HG03432 (cell line): ENCODE measurements around the gene NIT2.

Source experiments
- ATAC-seq: cut with Tn5 transposase; IDR thresholded peaks from one replicate; pipeline ENCODE4 v1.9.1; 2021; ENCODE audit warnings: mild to moderate bottlenecking, moderate library complexity; ENCODE audit not compliant: unreplicated experiment

The NIT2 gene

GRCh38 chr3:100395679-100396431, 61.3 kb downstream of the NIT2 start:
- no peak for ATAC-seq

- ATAC-seq = no peak
These were observed 62.4 kb downstream of the NIT2 start for GRCh38 chr3:100396967-100397366.

DNA sequence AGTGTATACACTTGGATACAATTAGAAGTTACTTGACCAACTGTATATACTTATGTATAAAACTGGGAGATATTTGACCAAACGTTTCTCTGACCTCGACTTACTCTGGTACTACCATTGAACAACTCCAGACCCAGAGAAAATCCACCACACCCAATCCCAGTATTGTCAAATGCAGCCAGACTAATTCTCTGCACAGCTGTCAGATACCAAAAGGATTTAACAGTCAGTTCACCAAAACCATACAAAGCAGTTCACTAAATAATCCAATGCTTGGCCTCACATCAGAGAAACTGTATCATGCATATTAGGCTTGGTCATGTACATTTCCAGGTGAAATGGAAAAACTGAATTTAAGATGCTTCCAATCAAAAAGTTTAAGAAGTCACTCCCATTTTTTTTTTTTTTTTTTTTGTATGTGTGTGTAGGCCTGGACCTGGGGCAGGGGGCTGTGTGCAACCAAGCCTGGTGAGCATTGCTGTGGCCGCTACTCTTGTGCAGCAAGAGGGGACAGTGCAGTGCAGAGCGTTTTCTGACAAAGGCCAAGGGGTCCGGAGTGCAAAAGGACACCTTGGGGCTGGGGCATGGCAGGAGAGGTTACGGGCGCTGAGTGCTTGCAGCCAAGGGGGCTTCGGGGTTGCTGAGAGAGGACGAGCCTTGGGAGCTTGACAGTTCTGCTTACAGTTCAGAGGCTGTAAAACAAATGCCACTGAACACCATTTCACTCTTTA, 64.9 kb downstream of the NIT2 start:
- no peak for ATAC-seq

GRCh38 chr3:100400419-100400779, 65.8 kb downstream of the NIT2 start:
- ATAC-seq = peak; percentile 13

- ATAC-seq = peak; percentile 93
These were observed 66.5 kb downstream of the NIT2 start, which contains the start of the genes LNP1 and TOMM70 for GRCh38 chr3:100400780-100401673. TSS of gene LNP1 (plus strand) at chr3:100401539. CDS start at chr3:100429730, 28,191 bp downstream. TSS of gene TOMM70 (minus strand) at chr3:100401089. CDS start at chr3:100400949, 140 bp downstream.

DNA sequence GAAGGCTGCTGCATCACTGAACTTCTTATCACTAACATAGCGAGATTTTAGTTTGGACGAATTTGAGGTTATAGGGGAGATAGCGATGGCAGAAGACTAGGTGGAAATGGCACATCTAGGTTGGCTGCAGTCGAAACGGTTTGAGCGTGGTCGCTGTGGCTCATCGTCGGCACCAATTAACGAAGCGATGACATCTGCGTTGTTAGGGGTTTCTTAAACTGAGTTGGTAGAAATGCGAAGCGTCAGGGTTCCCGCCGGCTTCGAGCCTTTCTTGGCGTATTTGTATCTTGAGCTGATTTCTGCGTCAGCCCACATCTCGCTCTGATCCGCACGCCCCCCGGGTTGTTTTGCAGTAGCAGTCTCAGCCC, 67.1 kb downstream of the NIT2 start:
- peak; percentile 15 for ATAC-seq

- ATAC-seq = no peak
These were observed 67.7 kb downstream of the NIT2 start for GRCh38 chr3:100402256-100402655.

- no peak for ATAC-seq
These were observed 68.3 kb downstream of the NIT2 start for GRCh38 chr3:100402891-100403290.

- ATAC-seq = no peak
These were observed 69.0 kb downstream of the NIT2 start for GRCh38 chr3:100403362-100404249.

- ATAC-seq = no peak
These were observed 69.6 kb downstream of the NIT2 start for GRCh38 chr3:100404250-100404548.

DNA sequence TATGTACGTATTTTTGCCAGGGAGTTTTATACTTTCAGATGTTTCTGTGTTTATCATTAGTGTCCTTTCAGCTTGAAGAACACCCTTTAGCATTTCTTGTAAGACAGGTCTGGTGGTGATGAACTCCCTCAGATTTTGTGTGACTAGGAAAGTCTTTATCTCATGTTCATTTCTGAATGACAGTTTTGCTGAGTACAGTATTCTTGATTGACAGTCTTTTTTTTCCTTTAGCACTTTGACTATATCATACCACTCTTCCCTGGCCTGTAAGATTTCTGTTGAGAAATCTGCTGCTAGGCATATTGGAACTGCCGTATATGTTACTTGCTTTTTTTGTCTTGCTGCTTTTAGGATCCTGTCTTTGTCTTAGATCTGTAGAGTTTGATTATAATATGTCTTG, 72.6 kb downstream of the NIT2 start:
- ATAC-seq = no peak

DNA sequence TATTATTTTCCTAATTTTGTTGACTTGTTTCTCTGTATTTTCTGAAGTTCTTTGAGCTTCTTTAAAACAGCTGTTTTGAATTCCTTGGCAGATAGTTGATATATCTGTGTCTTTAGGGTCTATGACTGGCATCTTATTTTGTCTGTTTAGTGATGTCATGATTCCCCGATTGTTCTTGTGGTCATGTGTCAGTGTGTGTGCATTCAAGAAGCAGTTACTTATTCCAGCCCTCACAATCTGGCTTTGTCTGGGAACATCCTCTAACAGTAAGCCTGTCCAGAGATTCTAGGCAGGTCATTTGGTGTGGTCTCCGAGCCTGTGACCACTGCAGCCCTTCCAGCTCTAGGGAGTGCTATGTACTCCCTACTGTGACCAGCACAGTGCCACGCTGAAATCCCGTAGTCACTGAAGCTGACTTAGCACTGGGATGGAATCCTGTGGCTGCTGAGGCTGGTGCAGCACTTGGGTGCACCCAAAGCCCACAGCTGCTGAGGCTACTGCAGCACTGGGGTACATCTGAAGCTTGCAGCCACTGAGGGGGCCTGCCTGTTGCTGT, 73.5 kb downstream of the NIT2 start:
- ATAC-seq = no peak
